ENCODE data around the gene HSD17B14. TPM values are rescaled to one million over a fixed set of nuclear protein-coding genes. Genes with fewer than 3 reads are reported as not detected.

The HSD17B14 gene
- total and polyA plus RNA-seq, 4 donors = 3.7 to 12.6 (median 8.1) TPM

DNA sequence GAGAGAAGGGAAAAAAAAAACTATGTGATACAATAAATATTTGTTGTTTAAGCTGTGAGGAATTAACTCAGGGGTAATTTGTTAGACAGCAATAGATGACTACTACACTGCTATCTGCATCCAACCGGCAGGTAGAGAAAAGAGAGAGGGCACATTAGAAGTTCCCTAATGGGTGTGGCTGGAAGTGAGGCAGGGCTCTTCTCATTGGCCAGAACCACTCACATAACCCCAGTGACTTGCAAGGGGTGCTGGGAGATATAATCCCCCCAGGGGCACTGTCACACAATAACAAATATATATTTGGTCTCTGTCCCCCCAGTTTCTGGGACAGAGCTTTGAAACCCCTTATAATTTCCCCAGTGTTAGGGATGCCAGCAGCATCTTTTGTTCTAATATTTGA is 56.7 kb downstream of the HSD17B14 start (continued):
- TF ChIP-seq, protein P1, sequence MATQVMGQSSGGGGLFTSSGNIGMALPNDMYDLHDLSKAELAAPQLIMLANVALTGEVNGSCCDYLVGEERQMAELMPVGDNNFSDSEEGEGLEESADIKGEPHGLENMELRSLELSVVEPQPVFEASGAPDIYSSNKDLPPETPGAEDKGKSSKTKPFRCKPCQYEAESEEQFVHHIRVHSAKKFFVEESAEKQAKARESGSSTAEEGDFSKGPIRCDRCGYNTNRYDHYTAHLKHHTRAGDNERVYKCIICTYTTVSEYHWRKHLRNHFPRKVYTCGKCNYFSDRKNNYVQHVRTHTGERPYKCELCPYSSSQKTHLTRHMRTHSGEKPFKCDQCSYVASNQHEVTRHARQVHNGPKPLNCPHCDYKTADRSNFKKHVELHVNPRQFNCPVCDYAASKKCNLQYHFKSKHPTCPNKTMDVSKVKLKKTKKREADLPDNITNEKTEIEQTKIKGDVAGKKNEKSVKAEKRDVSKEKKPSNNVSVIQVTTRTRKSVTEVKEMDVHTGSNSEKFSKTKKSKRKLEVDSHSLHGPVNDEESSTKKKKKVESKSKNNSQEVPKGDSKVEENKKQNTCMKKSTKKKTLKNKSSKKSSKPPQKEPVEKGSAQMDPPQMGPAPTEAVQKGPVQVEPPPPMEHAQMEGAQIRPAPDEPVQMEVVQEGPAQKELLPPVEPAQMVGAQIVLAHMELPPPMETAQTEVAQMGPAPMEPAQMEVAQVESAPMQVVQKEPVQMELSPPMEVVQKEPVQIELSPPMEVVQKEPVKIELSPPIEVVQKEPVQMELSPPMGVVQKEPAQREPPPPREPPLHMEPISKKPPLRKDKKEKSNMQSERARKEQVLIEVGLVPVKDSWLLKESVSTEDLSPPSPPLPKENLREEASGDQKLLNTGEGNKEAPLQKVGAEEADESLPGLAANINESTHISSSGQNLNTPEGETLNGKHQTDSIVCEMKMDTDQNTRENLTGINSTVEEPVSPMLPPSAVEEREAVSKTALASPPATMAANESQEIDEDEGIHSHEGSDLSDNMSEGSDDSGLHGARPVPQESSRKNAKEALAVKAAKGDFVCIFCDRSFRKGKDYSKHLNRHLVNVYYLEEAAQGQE (IDR thresholded peaks at IDR 0.05) = no peak
- TF ChIP-seq SP1 (IDR thresholded peaks at IDR 0.05) (no peak), RAD21 (IDR thresholded peaks at IDR 0.05) (no peak), TAF1 (conservative IDR thresholded peaks at IDR 0.05) (no peak)
- TF ChIP-seq, protein P2, sequence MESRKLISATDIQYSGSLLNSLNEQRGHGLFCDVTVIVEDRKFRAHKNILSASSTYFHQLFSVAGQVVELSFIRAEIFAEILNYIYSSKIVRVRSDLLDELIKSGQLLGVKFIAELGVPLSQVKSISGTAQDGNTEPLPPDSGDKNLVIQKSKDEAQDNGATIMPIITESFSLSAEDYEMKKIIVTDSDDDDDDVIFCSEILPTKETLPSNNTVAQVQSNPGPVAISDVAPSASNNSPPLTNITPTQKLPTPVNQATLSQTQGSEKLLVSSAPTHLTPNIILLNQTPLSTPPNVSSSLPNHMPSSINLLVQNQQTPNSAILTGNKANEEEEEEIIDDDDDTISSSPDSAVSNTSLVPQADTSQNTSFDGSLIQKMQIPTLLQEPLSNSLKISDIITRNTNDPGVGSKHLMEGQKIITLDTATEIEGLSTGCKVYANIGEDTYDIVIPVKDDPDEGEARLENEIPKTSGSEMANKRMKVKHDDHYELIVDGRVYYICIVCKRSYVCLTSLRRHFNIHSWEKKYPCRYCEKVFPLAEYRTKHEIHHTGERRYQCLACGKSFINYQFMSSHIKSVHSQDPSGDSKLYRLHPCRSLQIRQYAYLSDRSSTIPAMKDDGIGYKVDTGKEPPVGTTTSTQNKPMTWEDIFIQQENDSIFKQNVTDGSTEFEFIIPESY (IDR thresholded peaks at IDR 0.05) = no peak

DNA sequence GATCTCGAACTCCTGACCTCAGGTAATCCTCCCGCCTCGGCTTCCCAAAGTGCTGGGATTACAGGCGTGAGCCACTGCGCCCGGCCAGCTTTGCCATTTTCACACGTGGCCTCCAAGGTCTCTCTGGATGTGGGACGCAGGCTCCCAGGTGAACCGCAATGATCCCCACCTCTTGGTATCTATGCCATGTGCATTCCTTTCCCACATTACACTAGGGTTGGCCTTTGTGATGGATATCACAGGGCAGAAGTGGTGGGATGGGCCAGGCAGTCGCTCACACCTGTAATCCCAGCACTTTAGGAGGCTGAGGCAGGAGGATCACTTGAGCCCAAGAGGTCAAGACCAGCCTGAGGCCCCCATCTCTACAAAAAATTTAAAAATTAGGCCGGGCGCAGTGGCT is 58.6 kb downstream of the HSD17B14 start:
- WGBS = 93% methylated on average over 12 of the region's 12 CpGs
- H3K4me1 ChIP-seq (ENCODE audit: control insufficient read depth in 4 of 4, insufficient read depth in 4 of 4, low read length in 3 of 4) = peaks cover 0 to 18% (median 6%) of the 10 kb centered on the region in 4 donors
- no peaks in the 10 kb centered on the region for H3K27me3 ChIP-seq (ENCODE audit: control insufficient read depth in 4 of 4, insufficient read depth in 4 of 4, low read length in 3 of 4)
- no peak for DNase-seq (ENCODE audit: low spot score)
- no peak overlapping the region for H3K27ac ChIP-seq (ENCODE audit: low read depth in 1 of 2, low read length in 2 of 2)
- no peaks in the 10 kb centered on the region for H3K36me3 ChIP-seq (ENCODE audit: control insufficient read depth in 4 of 4, insufficient read depth in 3 of 4, low read depth in 1 of 4, low read length in 3 of 4)
- H3K4me3 ChIP-seq (ENCODE audit: low read depth in 1 of 3, low read length in 3 of 3) = no peak overlapping the region
- no peak overlapping the region for H3K9ac ChIP-seq (ENCODE audit: low read depth in 1 of 2, low read length in 2 of 2)
- no peaks in the 10 kb centered on the region for H3K9me3 ChIP-seq (ENCODE audit: control insufficient read depth in 4 of 4, low read length in 3 of 4)
- TF ChIP-seq EGR1 (IDR thresholded peaks at IDR 0.05; ENCODE audit: low read depth in 2 of 2) (no peak), YY1 (IDR thresholded peaks at IDR 0.05) (no peak), HNF4A (conservative IDR thresholded peaks at IDR 0.05) (no peak)
- TF ChIP-seq, protein P3, sequence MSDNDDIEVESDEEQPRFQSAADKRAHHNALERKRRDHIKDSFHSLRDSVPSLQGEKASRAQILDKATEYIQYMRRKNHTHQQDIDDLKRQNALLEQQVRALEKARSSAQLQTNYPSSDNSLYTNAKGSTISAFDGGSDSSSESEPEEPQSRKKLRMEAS (IDR thresholded peaks at IDR 0.05) = no peak

DNA sequence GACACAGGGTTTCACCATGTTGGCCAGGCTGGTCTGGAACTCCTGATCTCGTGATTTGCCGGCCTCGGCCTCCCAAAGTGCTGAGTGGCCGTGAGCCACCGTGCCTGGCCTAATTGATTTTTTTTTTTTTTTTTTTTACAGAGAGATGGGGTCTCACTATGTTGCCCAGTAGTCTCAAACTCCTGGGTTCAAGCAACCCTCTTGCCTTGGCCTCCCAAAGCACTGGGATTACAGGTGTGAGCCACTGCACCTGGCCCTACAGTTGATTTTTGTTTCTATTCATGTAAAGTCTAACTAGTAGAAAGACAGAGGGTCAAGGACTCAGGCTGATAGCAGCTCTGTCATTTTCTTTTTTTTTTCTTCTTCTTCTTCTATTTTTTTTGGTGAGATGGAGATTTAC is 59.2 kb downstream of the HSD17B14 start:
- no peak overlapping the region for H3K4me3 ChIP-seq (ENCODE audit: low read depth in 1 of 3, low read length in 3 of 3)
- H3K27me3 ChIP-seq (ENCODE audit: control insufficient read depth in 4 of 4, insufficient read depth in 4 of 4, low read length in 3 of 4) = no peaks in the 10 kb centered on the region
- H3K36me3 ChIP-seq (ENCODE audit: control insufficient read depth in 4 of 4, insufficient read depth in 3 of 4, low read depth in 1 of 4, low read length in 3 of 4) = no peaks in the 10 kb centered on the region
- DNase-seq (ENCODE audit: low spot score) = no peak
- peaks cover 0 to 15% (median 6%) of the 10 kb centered on the region in 4 donors for H3K4me1 ChIP-seq (ENCODE audit: control insufficient read depth in 4 of 4, insufficient read depth in 4 of 4, low read length in 3 of 4)
- 96% methylated on average over 5 of the region's 5 CpGs for WGBS
- H3K27ac ChIP-seq (ENCODE audit: low read depth in 1 of 2, low read length in 2 of 2) = no peak overlapping the region
- no peak overlapping the region for H3K9ac ChIP-seq (ENCODE audit: low read depth in 1 of 2, low read length in 2 of 2)
- H3K9me3 ChIP-seq (ENCODE audit: control insufficient read depth in 4 of 4, low read length in 3 of 4) = no peaks in the 10 kb centered on the region
- TF ChIP-seq HNF4G (IDR thresholded peaks at IDR 0.05) (no peak), TAF1 (conservative IDR thresholded peaks at IDR 0.05) (no peak), RXRA (IDR thresholded peaks at IDR 0.05) (no peak), SP1 (IDR thresholded peaks at IDR 0.05) (no peak), NR2F2 (IDR thresholded peaks at IDR 0.05) (no peak), HNF4A (conservative IDR thresholded peaks at IDR 0.05) (no peak), GABPA (IDR thresholded peaks at IDR 0.05 in 1 of 2, conservative IDR thresholded peaks at IDR 0.05 in 1 of 2) (no peak), FOXA2 (IDR thresholded peaks at IDR 0.05) (no peak)
- TF ChIP-seq, protein P4, sequence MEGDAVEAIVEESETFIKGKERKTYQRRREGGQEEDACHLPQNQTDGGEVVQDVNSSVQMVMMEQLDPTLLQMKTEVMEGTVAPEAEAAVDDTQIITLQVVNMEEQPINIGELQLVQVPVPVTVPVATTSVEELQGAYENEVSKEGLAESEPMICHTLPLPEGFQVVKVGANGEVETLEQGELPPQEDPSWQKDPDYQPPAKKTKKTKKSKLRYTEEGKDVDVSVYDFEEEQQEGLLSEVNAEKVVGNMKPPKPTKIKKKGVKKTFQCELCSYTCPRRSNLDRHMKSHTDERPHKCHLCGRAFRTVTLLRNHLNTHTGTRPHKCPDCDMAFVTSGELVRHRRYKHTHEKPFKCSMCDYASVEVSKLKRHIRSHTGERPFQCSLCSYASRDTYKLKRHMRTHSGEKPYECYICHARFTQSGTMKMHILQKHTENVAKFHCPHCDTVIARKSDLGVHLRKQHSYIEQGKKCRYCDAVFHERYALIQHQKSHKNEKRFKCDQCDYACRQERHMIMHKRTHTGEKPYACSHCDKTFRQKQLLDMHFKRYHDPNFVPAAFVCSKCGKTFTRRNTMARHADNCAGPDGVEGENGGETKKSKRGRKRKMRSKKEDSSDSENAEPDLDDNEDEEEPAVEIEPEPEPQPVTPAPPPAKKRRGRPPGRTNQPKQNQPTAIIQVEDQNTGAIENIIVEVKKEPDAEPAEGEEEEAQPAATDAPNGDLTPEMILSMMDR (IDR thresholded peaks at IDR 0.05; ENCODE audit: low read depth, low read length, missing input control) = no peak
- TF ChIP-seq, protein P5, sequence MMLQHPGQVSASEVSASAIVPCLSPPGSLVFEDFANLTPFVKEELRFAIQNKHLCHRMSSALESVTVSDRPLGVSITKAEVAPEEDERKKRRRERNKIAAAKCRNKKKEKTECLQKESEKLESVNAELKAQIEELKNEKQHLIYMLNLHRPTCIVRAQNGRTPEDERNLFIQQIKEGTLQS (IDR thresholded peaks at IDR 0.05) = no peak
- TF ChIP-seq, protein P2 (IDR thresholded peaks at IDR 0.05) = no peak
- TF ChIP-seq, protein P1 (IDR thresholded peaks at IDR 0.05) = no peak
- TF ChIP-seq, protein P3 (IDR thresholded peaks at IDR 0.05) = no peak
